GM21529 (cell line): Measurements from ENCODE around the gene SUMF2.
"Not testable (repeated sequence)": the region's sequence is repeated elsewhere in the genome, so short reads cannot be mapped to it uniquely, and the experiment has no call there.

Source experiments
- ATAC-seq: cut with Tn5 transposase; IDR thresholded peaks from one replicate; pipeline ENCODE4 v1.9.1; 2021; ENCODE audit not compliant: unreplicated experiment

The SUMF2 gene

DNA sequence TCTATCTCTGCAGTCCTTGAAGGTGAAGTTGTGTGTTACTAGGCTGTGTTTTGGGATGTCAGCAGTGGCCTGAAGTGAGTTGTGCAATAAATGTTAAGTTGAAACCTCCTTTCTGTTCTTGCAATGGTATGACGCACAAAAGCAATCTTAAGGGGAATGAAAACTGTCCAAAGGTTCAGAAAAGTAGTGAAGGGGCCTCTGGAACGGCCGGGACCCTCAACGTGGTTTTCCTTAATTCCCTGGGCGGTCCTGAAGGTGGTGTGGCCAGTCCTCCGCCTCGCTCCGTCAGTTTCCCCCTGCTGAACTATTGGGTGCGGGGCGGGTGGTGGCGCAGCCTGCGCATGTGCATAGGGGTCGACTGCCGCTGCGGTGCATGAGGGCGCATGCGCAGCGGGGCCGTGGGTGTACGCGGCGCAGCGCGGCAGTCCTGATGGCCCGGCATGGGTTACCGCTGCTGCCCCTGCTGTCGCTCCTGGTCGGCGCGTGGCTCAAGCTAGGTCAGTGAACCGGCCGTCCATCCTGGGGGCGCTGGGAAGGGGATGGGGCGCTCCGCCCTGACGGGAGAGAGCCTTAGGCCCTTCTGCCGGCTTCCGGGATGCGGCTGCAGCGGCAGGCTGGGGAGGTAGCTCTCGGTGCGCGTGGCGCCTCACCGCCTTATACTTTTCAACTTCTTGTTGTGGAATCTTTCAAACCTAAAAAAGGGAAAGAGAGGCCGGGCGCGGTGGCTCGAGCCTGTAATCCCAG lies at the start of gene SUMF2:
Gene SUMF2 (plus strand): TSS at position 405 of the 744 bp plus-strand sequence. CDS start 26 bp downstream, at position 431.
- ATAC-seq = peak; percentile 84

DNA sequence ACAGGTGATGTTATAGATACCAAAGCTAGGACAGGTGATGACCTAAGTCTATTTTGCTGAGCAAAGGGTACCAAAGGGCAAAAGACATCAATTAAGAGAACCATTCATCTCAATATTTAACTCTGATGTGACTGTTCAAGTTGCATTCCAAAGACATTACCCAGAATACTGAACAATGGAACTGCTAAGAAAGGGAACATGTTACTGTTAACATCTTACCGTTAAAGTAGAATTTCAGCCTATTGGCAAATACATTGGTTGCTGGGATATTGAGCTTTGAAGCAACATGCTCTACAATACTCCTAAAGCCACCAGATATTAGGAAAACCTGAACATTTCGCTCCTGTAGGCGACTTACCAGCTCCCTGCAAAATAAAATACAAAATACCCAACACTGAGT lies 47.1 kb upstream of the SUMF2 start:
- not testable (repeated sequence) for ATAC-seq

DNA sequence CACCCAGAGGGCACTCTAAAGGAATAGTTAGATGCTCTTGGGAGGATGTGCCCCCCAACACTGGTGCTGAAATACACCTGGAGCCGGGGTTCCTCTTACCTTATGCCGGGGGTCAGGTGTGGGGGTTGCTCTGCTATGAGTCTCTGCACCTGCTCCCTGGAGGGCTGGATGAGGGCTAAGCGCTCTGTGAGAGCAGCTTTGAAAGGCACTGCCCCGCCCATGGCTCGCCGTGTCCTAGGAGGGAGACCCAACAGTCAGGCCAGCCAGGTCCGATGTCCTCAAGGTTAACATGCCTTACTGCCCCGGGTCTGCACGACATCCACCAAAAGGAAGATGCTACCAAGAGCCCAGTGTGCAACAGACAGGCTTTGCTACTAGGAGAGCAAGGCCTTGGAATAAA lies 44.6 kb upstream of the SUMF2 start:
- ATAC-seq = no peak

DNA sequence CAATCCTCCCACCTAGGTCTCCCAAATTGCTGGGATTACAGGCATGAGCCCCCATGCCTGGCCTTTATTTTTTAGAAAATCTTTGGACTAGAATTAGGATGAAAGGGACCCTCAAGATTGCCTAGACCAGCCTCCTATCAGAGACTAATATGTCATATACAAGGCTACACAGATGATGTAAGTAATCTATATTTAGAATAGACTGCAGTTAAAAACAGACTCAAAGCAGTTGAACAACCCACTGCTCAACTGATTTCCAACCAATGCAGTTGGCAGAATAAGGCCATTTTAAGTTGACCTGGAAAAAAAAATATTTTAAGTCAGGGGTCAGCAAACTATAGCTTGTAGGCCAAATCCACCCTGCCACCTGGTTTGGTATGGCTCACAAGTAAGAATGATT lies 40.6 kb upstream of the SUMF2 start:
- no peak for ATAC-seq

DNA sequence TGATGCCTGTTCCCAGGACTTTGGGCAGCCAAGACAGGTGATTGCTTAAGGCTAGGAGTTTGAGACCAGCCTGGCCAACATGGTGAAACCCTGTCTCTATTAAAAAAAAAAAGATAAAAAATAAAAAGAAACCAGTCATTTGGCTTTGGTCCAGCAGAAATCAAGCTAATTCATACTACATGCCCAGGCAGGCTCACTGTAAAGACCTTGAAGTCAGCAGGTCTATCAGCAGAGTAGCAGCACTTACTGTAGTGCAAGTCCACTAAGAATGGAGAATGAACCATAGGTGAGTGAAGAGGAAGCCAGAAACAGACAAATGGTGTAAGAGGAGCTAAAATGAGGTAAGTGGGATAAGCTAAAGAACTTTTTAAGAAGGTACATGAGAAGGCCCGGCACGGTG lies 37.5 kb upstream of the SUMF2 start:
- no peak for ATAC-seq

DNA sequence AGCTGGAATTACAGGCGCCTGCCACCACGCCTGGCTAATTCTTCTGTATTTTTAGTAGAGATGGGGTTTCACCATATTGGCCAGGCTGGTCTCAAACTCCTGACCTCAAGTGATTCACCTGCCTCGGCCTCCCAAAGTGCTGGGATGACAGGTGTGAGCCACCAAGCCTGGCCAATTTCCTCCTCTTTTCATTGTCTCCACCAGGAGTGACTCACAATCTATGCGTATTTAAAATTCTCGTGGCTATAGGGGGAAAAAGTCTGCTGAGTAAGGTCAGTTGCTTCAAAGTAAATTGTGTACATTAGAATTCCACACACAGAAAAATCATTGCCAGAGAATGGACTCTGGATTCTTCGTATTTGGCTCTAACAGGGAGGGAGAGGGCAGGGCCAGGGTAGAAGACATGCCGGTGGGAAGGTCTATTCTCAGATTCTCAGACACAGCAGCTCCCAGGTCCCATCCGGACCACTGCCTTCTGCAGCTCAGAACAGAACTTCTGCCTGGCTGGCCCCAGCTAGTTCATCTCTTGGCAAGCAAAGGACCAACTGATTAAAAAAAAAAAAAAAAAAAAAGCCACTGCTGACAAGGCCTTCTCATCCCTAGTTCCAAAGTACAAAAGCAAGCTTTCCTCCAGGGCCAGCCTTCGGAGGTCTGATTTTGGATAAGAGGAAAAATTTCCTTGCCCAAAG lies 35.0 kb upstream of the SUMF2 start:
- no peak for ATAC-seq

DNA sequence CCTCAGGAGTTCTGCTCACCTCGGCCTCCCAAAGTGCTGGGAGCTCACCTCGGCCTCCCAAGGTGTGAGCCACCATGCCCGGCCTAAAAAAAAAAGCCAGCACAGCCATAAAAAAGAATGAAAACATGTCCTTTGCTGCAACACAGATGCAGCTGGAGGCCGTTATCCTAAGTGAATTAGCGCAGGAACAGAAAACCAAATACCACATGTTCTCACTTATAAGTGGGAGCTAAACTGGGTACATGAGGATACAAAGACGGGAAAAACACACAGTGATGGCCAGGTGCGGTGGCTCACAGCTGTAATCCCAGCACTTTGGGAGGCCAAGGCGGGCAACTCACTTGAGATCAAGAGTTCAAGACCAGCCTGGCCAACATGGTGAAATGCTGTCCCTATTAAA lies 33.7 kb upstream of the SUMF2 start:
- no peak for ATAC-seq

DNA sequence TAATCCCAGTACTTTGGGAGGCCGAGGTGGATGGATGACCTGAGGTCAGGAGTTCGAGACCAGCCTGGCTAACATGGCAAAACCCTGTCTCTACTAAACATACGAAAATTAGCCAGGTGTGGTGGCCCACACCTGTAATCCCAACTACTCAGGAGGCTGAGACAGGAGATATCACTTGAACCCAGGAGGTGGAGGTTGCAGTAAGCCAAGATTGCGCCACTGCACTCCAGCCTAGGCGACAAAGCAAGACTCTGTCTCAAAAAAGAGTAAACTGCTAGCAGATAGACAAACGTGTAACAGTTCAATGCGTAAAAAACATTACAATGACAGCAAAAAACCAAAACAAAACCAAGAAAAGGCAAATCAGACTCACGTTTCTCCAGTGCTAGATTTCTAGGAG lies 32.5 kb upstream of the SUMF2 start:
- ATAC-seq = not testable (repeated sequence)

DNA sequence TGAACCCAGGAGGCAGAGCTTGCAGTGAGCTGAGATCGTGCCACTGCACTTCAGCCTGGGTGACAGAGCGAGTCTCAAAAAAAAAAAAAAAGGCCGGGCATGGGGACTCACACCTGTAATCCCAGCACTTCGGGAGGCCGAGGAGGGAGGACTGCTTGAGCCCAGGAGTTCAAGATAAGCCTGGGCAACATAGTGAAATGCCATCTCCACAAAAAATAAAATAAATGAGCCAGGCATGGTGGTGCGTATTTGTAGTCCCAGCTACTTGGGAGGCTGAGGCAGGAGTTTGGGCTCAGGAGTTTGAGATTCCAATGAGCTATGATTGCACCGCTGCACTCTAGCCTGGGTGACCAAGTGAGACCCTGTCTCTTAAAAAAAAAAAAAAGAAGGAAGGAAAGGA lies 31.5 kb upstream of the SUMF2 start:
- ATAC-seq = not testable (repeated sequence)

DNA sequence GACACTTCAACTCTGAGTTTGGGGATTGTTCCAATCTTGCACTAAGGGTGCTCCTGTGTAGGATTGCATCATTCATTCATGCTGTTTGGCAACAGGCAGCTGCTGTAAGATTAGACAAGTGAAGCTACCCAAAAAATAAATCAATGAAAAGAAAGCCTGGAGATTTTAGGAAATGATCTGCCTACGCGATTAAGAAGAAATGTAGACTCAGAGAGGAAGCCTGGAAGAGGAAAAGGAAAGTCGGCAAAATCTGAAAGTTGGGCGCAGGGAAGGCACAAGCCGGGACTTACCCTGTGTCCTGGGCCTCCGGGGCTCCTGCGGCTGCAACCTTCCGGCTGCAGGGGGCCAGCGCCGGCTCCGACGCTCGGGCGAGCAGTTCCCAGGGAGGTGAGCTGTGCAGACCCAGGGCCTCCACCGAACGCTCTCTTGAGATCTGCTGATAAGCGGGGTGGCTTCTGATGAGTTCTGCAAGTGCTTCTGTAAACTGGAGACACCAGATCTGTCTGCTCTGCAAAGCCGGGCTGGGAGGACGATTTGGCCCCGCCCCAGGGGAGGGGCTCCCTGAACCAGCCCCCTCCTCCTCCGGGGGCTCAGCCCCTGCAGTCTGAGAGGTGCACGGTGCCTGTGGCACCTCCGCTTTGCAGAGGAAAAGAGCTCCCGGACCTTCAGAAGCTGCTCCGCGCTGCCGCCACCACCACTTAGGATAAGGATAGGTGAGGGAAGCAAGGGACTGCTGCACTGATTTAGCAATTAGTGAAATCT lies 30.2 kb upstream of the SUMF2 start:
- ATAC-seq = peak; percentile 98

DNA sequence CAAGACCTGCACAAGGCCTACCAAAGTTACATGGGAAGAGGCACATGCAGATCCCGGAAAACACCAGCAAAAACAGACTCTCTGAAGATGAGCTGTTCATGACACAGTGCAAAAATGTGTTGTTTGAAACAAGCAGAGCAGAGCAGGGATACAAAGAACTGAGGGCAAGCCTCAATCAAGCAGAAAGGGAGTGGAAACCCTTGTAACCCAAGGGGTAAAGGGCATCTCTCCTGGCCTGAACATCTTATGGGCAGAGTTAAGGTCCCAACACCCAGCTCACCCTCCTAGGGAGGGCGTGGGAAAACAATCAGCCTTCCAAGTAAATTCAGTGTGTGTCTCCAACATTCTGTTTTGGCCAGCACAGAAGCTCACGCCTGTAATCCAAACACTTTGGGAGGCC lies 23.4 kb upstream of the SUMF2 start:
- no peak for ATAC-seq

DNA sequence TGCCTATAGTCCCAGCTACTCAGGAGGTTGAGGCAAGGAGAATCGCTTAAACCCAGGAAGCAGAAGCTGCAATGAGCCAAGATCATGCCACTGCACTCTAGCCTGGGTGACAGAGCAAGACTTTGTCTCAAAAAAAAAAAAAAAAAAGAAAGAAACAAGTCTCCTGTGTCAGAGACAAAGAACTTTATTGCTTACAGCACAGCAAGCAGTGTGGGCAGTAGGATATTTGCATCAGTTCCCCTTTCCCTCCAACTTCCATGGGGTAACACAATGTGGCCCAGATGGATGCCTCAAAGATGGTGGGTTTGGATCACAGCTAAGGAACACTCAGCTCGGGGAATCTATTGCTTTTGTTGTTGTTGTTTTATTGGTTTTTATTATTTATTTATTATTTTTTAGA lies 18.3 kb upstream of the SUMF2 start:
- ATAC-seq = not testable (repeated sequence)

DNA sequence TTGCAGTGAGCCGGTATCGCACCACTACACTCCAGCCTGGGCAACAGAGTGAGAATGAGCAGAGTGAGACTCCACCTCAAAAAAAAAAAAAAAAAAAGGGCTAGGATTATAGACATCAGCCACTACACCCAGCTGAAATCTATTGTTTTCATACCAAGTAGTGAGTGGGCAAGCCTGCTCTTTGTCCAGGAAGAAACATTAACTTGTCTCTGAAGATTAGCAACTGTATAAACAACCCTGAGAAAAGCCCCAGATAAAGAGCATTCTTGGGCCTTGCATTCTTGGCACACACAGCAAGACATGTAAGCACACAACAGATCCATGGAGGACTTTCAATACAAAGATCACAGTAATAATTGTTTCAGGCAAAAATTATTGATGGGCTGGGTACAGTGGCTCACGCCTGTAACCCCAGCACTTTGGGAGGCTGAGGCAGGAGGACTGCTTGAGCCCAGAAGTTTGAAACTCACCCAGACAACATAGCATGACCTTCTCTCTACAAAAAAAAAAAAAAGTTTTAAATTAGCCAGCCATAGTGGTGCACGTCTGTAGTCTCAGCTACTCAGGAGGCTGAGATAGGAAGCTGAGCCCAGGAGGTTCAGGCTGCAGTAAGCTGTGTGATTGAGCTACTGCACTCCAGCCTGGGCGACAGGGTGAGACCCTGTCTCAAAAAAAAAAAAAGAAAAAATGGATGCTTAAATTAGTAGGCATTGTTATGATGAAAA lies 17.2 kb upstream of the SUMF2 start:
- ATAC-seq = no peak

DNA sequence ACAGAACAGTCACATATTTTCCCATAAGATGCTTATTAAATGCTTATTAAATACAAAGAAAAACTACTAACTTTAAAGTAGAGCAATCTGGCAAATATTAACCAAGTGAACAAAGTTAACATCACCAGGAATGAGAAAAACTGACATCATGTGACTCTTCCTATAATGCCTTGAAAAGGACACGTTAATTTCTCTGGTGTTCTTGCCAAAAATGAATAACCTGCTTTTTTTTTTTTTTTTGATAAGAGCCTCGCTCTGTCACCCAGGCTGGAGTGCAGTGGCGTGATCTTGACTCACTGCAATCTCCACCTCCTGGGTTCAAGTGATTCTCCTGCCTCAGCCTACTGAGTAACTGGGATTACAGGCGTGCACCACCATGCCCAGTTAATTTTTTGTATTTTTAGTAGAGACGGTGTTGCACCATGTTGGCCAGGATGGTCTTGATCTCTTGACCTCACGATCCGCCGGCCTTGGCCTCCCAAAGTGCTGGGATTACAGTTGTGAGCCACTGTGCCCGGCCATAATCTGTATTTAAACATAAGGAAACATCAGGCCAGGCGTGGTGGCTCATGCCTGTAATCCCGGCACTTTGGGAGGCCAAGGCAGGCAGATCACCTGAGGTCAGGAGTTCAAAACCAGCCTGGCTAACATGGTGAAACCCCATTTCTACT lies 16.5 kb upstream of the SUMF2 start:
- not testable (repeated sequence) for ATAC-seq

DNA sequence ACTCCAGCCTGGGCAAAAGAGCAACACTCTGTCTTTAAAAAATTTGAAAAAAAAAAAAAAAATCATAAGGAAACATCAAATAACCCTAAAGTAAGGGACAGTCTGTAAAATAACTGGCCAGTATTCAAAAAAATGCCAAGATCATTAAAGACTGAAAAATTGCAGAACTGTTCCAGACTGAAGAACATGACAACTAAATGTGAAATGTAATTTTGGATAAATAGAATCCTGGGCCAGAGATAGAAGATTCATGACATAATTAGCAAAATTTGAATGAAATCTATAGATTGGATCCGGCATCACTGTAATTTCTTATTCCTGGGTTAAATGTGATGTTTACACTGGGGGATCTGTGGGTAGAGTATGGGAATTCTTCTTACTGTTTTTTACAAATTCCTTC lies 15.8 kb upstream of the SUMF2 start:
- ATAC-seq = no peak

DNA sequence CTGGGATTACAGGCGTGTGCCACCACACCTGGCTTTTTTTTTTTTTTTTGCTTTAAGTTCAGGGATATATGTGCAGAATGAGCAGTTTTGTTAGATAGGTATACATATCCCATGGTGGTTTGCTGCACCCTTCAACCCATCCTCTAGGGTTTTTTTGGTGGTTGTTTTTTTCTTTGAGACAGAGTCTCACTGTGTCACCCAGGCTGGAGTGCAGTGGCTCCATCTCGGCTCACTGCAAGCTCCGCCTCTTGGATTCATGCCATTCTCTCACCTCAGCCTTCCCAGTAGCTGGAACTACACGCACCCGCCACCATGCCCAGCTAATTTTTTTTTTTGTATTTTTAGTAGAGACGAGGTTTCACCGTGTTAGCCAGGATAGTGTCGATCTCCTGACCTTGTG lies 15.3 kb upstream of the SUMF2 start:
- ATAC-seq = not testable (repeated sequence)

DNA sequence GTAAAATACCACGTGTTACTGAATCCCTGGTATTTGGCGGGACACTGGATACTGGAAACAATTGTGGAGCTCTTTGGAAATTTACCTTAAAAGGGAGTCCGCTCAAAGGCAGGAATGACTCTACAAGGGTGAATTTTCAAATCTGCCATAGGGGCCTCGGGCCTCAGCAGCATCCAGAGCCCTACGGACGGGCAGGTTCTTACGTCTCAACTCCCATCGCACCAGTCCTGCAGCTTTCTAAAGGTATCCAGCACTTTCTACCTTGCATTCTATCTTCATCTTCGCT lies 13.1 kb upstream of the SUMF2 start:
- no peak for ATAC-seq

DNA sequence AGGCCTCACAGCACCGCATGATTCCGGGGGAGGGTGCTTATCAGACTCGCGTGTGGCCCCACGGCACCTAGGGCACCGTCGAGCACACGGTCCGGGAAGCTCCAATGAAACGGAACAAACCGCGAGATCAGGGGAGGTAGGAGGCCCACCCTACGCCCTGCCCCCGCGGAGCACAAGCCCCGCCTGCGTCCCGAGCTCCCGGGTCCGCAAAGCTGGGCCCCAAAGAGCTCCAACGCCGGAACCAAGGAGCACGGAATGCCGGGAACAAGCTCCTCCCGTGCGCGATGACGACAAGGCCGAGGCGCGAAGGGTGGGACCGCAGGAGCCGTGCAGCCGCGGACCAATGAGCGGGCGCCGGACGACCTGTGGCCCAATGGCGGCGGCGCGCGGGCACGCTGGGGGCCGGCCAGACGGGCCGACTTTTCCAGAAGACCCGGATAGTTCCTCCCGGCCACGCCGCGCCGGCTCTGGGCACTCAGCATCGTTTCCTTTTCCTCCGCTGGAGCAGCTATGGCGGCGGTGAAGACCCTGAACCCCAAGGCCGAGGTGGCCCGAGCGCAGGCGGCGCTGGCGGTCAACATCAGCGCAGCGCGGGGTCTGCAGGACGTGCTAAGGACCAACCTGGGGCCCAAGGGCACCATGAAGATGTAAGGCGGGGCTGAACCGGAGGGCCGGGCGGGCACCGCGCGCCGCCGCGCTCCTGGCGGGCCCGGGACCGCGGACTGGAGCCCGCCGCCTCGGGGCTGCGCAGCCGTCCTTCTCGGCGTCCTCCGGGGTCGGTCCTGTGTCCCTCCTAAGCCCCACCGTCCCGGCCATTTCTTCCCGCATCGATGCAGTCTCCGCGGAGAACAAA lies 12.5 kb upstream of the SUMF2 start, which contains the start of the genes CCT6A and PSPH:
Gene CCT6A (plus strand): TSS at position 427 of the 853 bp plus-strand sequence. CDS start 84 bp downstream, at position 511.
Gene PSPH (minus strand): TSS at position 106 of the 853 bp plus-strand sequence. CDS start 30,232 bp downstream, outside the sequence.
- ATAC-seq = peak; percentile 93

DNA sequence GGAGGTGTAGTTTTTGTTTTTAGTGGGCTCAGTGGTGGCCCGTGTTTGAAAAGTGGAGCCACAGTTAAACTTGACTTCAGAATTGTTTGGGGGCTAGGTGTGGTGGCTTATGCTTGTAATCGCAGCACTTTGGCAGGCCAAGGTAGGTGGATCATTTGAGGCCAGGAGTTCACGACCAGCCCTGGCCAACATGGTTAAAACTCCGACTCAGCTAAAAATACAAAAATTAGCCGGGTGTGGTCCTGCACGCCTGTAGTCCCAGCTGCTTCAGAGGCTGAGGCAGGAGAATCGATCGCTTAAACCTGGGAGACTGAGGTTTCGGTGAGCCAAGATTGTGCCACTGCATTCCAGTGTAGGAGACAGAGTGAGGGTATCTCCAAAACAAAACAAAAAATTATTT lies 10.7 kb upstream of the SUMF2 start:
- no peak for ATAC-seq

DNA sequence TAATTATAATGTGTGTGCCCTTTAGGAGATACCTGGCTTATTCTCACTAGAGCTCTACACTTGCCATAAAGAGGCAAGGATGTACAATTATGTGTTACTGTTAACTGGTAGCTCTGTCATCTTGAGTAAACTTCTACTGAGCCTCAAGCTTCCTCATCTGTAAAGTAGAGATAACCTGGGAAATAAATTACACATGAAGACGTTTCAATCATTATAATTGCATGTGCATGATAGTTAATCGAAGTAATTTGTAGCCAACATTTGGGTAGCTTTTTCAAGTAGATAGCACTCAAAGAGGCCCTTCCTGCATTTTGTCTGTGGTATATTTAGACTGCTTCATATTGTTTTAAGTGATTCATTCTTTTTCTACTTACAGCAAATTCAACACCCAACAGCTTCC lies 10.1 kb upstream of the SUMF2 start:
- no peak for ATAC-seq
